SH-SY5Y (cell line): Measurements from ENCODE around the gene MYO18B.

ENCODE experiments used
- GATA2 ChIP-seq: IDR thresholded peaks from 2 replicates; pipeline ENCODE4 v1.6.1; 2011; ENCODE audit warnings: mild to moderate bottlenecking, low read depth, low read length
- GATA3 ChIP-seq: IDR thresholded peaks from 2 replicates; pipeline ENCODE4 v1.6.1; 2011; ENCODE audit warnings: low read depth, mild to moderate bottlenecking, low read length, moderate library complexity

- TF ChIP-seq GATA2 (no peak), GATA3 (no peak)
These were observed 291.1 kb downstream of the MYO18B start for GRCh38 chr22:26033071-26033470.
